NCI-H510A treated with DMSO at 0.1 percent for 48 hours (cell line): ENCODE measurements around the gene CAND1.
"Not testable (repeated sequence)": the region's sequence is repeated elsewhere in the genome, so short reads cannot be mapped to it uniquely, and the experiment has no call there.

Experiments used
- DNase-seq: peaks from one replicate; lab custom pipeline; 2025; lab: John Stamatoyannopoulos, UW

Gene CAND1

GRCh38 chr12:67341086-67341485 is 71.9 kb downstream of the CAND1 start:
- DNase-seq: not testable (repeated sequence)

- no peak for DNase-seq
Observed at GRCh38 chr12:67344979-67345710, 76.0 kb downstream of the CAND1 start.

- no peak for DNase-seq
Observed at GRCh38 chr12:67348683-67349082, 79.5 kb downstream of the CAND1 start.

- no peak for DNase-seq
Observed at GRCh38 chr12:67352682-67353081, 83.5 kb downstream of the CAND1 start.

GRCh38 chr12:67354322-67354721 is 85.2 kb downstream of the CAND1 start:
- no peak for DNase-seq

GRCh38 chr12:67354966-67355365 is 85.8 kb downstream of the CAND1 start:
- DNase-seq: no peak

GRCh38 chr12:67355428-67356379 is 86.5 kb downstream of the CAND1 start:
- DNase-seq: peak; percentile 67

- no peak for DNase-seq
Observed at GRCh38 chr12:67356380-67356774, 87.2 kb downstream of the CAND1 start.

- no peak for DNase-seq
Observed at GRCh38 chr12:67357376-67358125, 88.4 kb downstream of the CAND1 start.

GRCh38 chr12:67358781-67359338 is 89.7 kb downstream of the CAND1 start:
- DNase-seq: no peak

- DNase-seq: no peak
Observed at GRCh38 chr12:67362526-67362925, 93.4 kb downstream of the CAND1 start.

GRCh38 chr12:67364228-67364627 is 95.1 kb downstream of the CAND1 start:
- no peak for DNase-seq

- DNase-seq: no peak
Observed at GRCh38 chr12:67365131-67365530, 96.0 kb downstream of the CAND1 start.

GRCh38 chr12:67367843-67368242 is 98.7 kb downstream of the CAND1 start:
- DNase-seq: no peak
